HCT116 (cell line): ENCODE measurements around the gene KRTDAP. TPM values are rescaled to one million over a fixed set of nuclear protein-coding genes. Genes with fewer than 3 reads are reported as not detected.

Source experiments
- ATAC-seq: fragments of 200-7000 bp; cut with Tn5 transposase; 2 replicates; pipeline ENCODE4 v1.9.1; 2020; ENCODE audit warnings: mild to moderate bottlenecking, moderate library complexity
- BruUV-seq: library from RNA; stranded (reverse); fragments of 400-500 nt; replicated peaks from 2 replicates; lab custom pipeline; 2021; lab: Mats Ljungman, UMichigan
- CTCF ChIA-PET: fragments of 300-600 bp; sonication (Branson Sonifier 250); formaldehyde crosslinking; loops from one replicate; lab custom pipeline; 2021; ENCODE audit warnings: antibody characterized with exemption; lab: Charles Lee
- POLR2A ChIA-PET: fragments of 300-600, 350-600 bp; sonication (Branson Sonifier 250); formaldehyde crosslinking; loops from one replicate; lab custom pipeline; 2021; ENCODE audit warnings: antibody characterized with exemption; lab: Charles Lee
- RAD21 ChIA-PET, 2 experiments: fragments of 300-600 bp; sonication (Branson Sonifier 250); formaldehyde crosslinking; loops; one replicate each; lab custom pipeline; 2023; ENCODE audit warnings: low total read pairs in 2 of 2; ENCODE audit not compliant: uncharacterized antibody in 2 of 2, unreplicated experiment in 2 of 2, low non-redundant PET in 1 of 2; lab: Charles Lee
- DNase-seq: peaks from one replicate; pipeline ENCODE4 v3.0.0-alpha.2; 2010; ENCODE audit warnings: low read depth, low spot score
- H2AFZ ChIP-seq: fragments of 200-600 bp; shearing (Covaris generic), sonication (generic); 2 replicates; pipeline ENCODE4 v1.6.1; 2017; ENCODE audit warnings: low read depth, mixed run types, mixed read lengths, antibody characterized with exemption, low read length; ENCODE audit not compliant: poor library complexity, severe bottlenecking
- H3K27ac ChIP-seq: 2 replicates; pipeline ENCODE4 v1.5.1; 2012; ENCODE audit warnings: low read depth, low read length
- H3K27me3 ChIP-seq: fragments of 200-600 bp; sonication (generic); 2 replicates; pipeline ENCODE4 v1.6.1; 2016; ENCODE audit warnings: mixed run types, low read length, mixed read lengths; ENCODE audit not compliant: insufficient read depth
- H3K36me3 ChIP-seq, 2 experiments: fragments of 200-500 bp in 1 of 2; fragments of 200-600 bp in 1 of 2; sonication (Bioruptor generic) in 1 of 2; sonication (generic) in 1 of 2; 2 replicates each; pipeline versions ENCODE4 v1.5.1 to v1.6.1; 2014 to 2016; ENCODE audit warnings: low read length in 2 of 2, inconsistent platforms in 1 of 2, mixed read lengths in 1 of 2, mixed run types in 1 of 2; ENCODE audit not compliant: insufficient read depth in 2 of 2, control insufficient read depth in 1 of 2
- H3K4me1 ChIP-seq, 2 experiments: fragments of 200-600 bp in 1 of 2; sonication (generic) in 1 of 2; 2 replicates each; pipeline versions ENCODE4 v1.5.1 to v1.6.1; 2012 to 2017; ENCODE audit warnings: low read length in 2 of 2, inconsistent platforms in 1 of 2, mild to moderate bottlenecking in 1 of 2, mixed read lengths in 1 of 2, mixed run types in 1 of 2, moderate library complexity in 1 of 2; ENCODE audit not compliant: insufficient read depth in 2 of 2, control insufficient read depth in 1 of 2
- H3K4me2 ChIP-seq: fragments of 200-600 bp; sonication (generic); 2 replicates; pipeline ENCODE4 v1.6.1; 2017; ENCODE audit warnings: mixed run types, low read length, mixed read lengths
- H3K4me3 ChIP-seq, 2 experiments: fragments of 200-600 bp in 1 of 2; sonication (generic) in 1 of 2; replicated peaks in 1 of 2; 2 replicates each; pipeline ENCODE4 v1.5.1; 2011 to 2016; ENCODE audit warnings: low read length in 2 of 2, control low read depth in 1 of 2, low read depth in 1 of 2, mild to moderate bottlenecking in 1 of 2, mixed read lengths in 1 of 2, mixed run types in 1 of 2
- H3K79me2 ChIP-seq: fragments of 200-600 bp; sonication (generic); 2 replicates; pipeline ENCODE4 v1.6.1; 2017; ENCODE audit warnings: mild to moderate bottlenecking, mixed run types, low read length, moderate library complexity, mixed read lengths; ENCODE audit not compliant: insufficient read depth
- H3K9ac ChIP-seq: fragments of 200-600 bp; sonication (generic); 2 replicates; pipeline ENCODE4 v1.6.1; 2016; ENCODE audit warnings: low read length, mixed read lengths
- H3K9me2 ChIP-seq: fragments of 200-600 bp; sonication (generic), shearing (Covaris generic); 2 replicates; pipeline ENCODE4 v1.6.1; 2017; ENCODE audit warnings: mixed run types, mild to moderate bottlenecking, moderate library complexity; ENCODE audit not compliant: insufficient read depth
- H3K9me3 ChIP-seq, 2 experiments: fragments of 200-500 bp in 1 of 2; fragments of 200-600 bp in 1 of 2; sonication (Bioruptor generic) in 1 of 2; sonication (generic) in 1 of 2; 2 replicates each; pipeline ENCODE4 v1.6.1; 2014 to 2017; ENCODE audit warnings: low read length in 2 of 2, mixed read lengths in 2 of 2, inconsistent platforms in 1 of 2, low read depth in 1 of 2, mild to moderate bottlenecking in 1 of 2, mixed run types in 1 of 2, moderate library complexity in 1 of 2; ENCODE audit not compliant: control insufficient read depth in 1 of 2, insufficient read depth in 1 of 2
- H4K20me1 ChIP-seq: fragments of 200-600 bp; sonication (generic), shearing (Covaris generic); 2 replicates; pipeline ENCODE4 v1.6.1; 2017; ENCODE audit warnings: mixed run types, mild to moderate bottlenecking, moderate library complexity; ENCODE audit not compliant: insufficient read depth
- CBX3 ChIP-seq: IDR thresholded peaks from 2 replicates; pipeline ENCODE4 v1.6.1; 2012; ENCODE audit warnings: low read depth
- EZH2 ChIP-seq: fragments of 200-600 bp; sonication (generic); IDR thresholded peaks from 2 replicates; pipeline ENCODE4 v1.6.1; 2017; ENCODE audit warnings: antibody characterized with exemption, mixed run types
- EZH2phosphoT487 ChIP-seq: fragments of 200-600 bp; IDR thresholded peaks from 2 replicates; pipeline ENCODE4 v1.6.1; 2018; ENCODE audit warnings: antibody characterized with exemption, borderline replicate concordance
- FOSL1 ChIP-seq: IDR thresholded peaks from 2 replicates; pipeline ENCODE4 v1.6.1; 2012; ENCODE audit warnings: low read depth
- POLR2A ChIP-seq: IDR thresholded peaks from 2 replicates; pipeline ENCODE4 v1.7.0; 2011; ENCODE audit warnings: borderline replicate concordance; ENCODE audit not compliant: insufficient read depth, insufficient read length; ENCODE audit errors: extremely low read depth
- SP1 ChIP-seq: IDR thresholded peaks from 2 replicates; pipeline ENCODE4 v1.6.1; 2012; ENCODE audit warnings: low read depth
- ZNF274 ChIP-seq: fragments of 200-500 bp; sonication (Bioruptor generic); IDR thresholded peaks from 2 replicates; pipeline ENCODE4 v1.6.1; 2014; ENCODE audit warnings: mild to moderate bottlenecking, low read depth, low read length, inconsistent platforms
- intact Hi-C: fragments of 100-400 bp; cut with micrococcal nuclease; formaldehyde crosslinking; loops from 2 replicates; pipeline ENCODE4 v1.10.0; 2022
- total RNA-seq: library from RNA; stranded (reverse); gene quantifications from one replicate; pipeline ENCODE4 v1.2.1, GENCODE V29; 2021; ENCODE audit not compliant: unreplicated experiment
- TF ChIP-seq, protein P1 (sequence below): IDR thresholded peaks from 2 replicates; pipeline ENCODE4 v1.6.1; 2012
- TF ChIP-seq, protein P2 (sequence below), 3 experiments: fragments of 200-600 bp in 1 of 3; sonication (generic) in 1 of 3; IDR thresholded peaks in 2 of 3; conservative IDR thresholded peaks in 1 of 3; 2 replicates each; pipeline ENCODE4 v1.5.1; 2012 to 2017; ENCODE audit warnings: low read depth in 2 of 3, low read length in 2 of 3, antibody characterized with exemption in 1 of 3, borderline replicate concordance in 1 of 3, control low read depth in 1 of 3, mild to moderate bottlenecking in 1 of 3, mixed read lengths in 1 of 3, mixed run types in 1 of 3, moderate library complexity in 1 of 3; ENCODE audit not compliant: insufficient read depth in 1 of 3

The KRTDAP gene
- total RNA-seq, 1 experiment from 2014 or later = 0.74 TPM

GRCh38 chr19:35458731-35459391 lies 31.4 kb downstream of the KRTDAP start:
- intact Hi-C loops = no loop called here
- no peaks in the 10 kb centered on the region for H3K9me3 ChIP-seq
- H3K9me2 ChIP-seq = no peaks in the 10 kb centered on the region
- 0 out of 2 replicates have a peak, but pooled peaks cover 5% of the 10 kb centered on the region for H3K27me3 ChIP-seq
- H3K36me3 ChIP-seq = no peaks in the 10 kb centered on the region
- no peaks in the 10 kb centered on the region for H4K20me1 ChIP-seq
- H3K9ac ChIP-seq = no peak overlapping the region
- no peaks in the 10 kb centered on the region for H3K4me1 ChIP-seq
- no peak overlapping the region for H3K27ac ChIP-seq
- ChIA-PET RAD21 (no interaction called here), POLR2A (no interaction called here), CTCF (no interaction called here)
- TF ChIP-seq EZH2 = no peak
- TF ChIP-seq POLR2A = no peak
- TF ChIP-seq, protein P1, sequence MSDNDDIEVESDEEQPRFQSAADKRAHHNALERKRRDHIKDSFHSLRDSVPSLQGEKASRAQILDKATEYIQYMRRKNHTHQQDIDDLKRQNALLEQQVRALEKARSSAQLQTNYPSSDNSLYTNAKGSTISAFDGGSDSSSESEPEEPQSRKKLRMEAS = no peak
- TF ChIP-seq EZH2phosphoT487 = no peak
- no peak for TF ChIP-seq CBX3
- TF ChIP-seq SP1 = no peak
- TF ChIP-seq, protein P2, sequence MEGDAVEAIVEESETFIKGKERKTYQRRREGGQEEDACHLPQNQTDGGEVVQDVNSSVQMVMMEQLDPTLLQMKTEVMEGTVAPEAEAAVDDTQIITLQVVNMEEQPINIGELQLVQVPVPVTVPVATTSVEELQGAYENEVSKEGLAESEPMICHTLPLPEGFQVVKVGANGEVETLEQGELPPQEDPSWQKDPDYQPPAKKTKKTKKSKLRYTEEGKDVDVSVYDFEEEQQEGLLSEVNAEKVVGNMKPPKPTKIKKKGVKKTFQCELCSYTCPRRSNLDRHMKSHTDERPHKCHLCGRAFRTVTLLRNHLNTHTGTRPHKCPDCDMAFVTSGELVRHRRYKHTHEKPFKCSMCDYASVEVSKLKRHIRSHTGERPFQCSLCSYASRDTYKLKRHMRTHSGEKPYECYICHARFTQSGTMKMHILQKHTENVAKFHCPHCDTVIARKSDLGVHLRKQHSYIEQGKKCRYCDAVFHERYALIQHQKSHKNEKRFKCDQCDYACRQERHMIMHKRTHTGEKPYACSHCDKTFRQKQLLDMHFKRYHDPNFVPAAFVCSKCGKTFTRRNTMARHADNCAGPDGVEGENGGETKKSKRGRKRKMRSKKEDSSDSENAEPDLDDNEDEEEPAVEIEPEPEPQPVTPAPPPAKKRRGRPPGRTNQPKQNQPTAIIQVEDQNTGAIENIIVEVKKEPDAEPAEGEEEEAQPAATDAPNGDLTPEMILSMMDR (IDR thresholded peaks at IDR 0.05 in 2 of 3, conservative IDR thresholded peaks at IDR 0.05 in 1 of 3; ENCODE audit: borderline replicate concordance in 1 of 3, insufficient read depth in 1 of 3, low read depth in 2 of 3, low read length in 2 of 3) = no peak
- no peak for TF ChIP-seq ZNF274
- TF ChIP-seq FOSL1 = no peak
- ATAC-seq (no peak), DNase-seq (no peak)
- no TSS peak for BruUV-seq
- no peaks in the 10 kb centered on the region for H3K79me2 ChIP-seq
- H3K4me3 ChIP-seq = no peak overlapping the region
- H3K4me2 ChIP-seq = no peak overlapping the region
- H2AFZ ChIP-seq = no peak overlapping the region
